IMR-90 (cell line): Measurements from ENCODE around the gene PLXDC2. TPM values are rescaled to one million over a fixed set of nuclear protein-coding genes. Genes with fewer than 3 reads are reported as not detected.

Source experiments
- ATAC-seq: fragments of 200-7000 bp; cut with Tn5 transposase; 2 replicates; pipeline ENCODE4 v1.9.1; 2020; ENCODE audit warnings: low read depth, mild to moderate bottlenecking, moderate library complexity
- BruUV-seq: library from RNA; stranded (reverse); fragments of 400-500 nt; replicated peaks from 2 replicates; lab custom pipeline; 2021; lab: Mats Ljungman, UMichigan
- CTCF ChIA-PET: fragments of 300-600 bp; formaldehyde crosslinking; extraction: SDS; loops from one replicate; lab custom pipeline; 2021; ENCODE audit warnings: antibody characterized with exemption; lab: Yijun Ruan, JAX
- POLR2A ChIA-PET: fragments of 300-600 bp; sonication (Branson Sonifier 250); formaldehyde crosslinking; loops from one replicate; lab custom pipeline; 2022; ENCODE audit warnings: antibody characterized with exemption; ENCODE audit not compliant: unreplicated experiment; lab: Charles Lee
- DNase-seq: peaks from one replicate; pipeline ENCODE4 v3.0.0; 2013
- H2AFZ ChIP-seq: replicated peaks from 2 replicates; pipeline ENCODE3; 2013; ENCODE audit warnings: low read length, mild to moderate bottlenecking; ENCODE audit not compliant: poor library complexity
- H2AK5ac ChIP-seq: 2 replicates; pipeline ENCODE4 v1.6.1; 2013; ENCODE audit warnings: low read depth, low read length, inconsistent platforms
- H2AK9ac ChIP-seq: replicated peaks from 2 replicates; pipeline ENCODE3; 2013; ENCODE audit warnings: mild to moderate bottlenecking, low read depth, low read length, moderate library complexity; ENCODE audit not compliant: poor library complexity
- H2BK120ac ChIP-seq: 2 replicates; pipeline ENCODE4 v1.6.1; 2013; ENCODE audit warnings: low read depth, low read length, inconsistent platforms
- H2BK15ac ChIP-seq: 3 replicates; pipeline ENCODE4 v1.6.1; 2013; ENCODE audit warnings: low read depth, low read length, inconsistent platforms
- H2BK20ac ChIP-seq: 2 replicates; pipeline ENCODE4 v1.6.1; 2013; ENCODE audit warnings: low read depth, mild to moderate bottlenecking, inconsistent platforms, low read length, moderate library complexity
- H2BK5ac ChIP-seq: 2 replicates; pipeline ENCODE4 v1.6.1; 2013; ENCODE audit warnings: mild to moderate bottlenecking, low read depth, low read length, inconsistent platforms; ENCODE audit not compliant: poor library complexity, severe bottlenecking
- H3K14ac ChIP-seq: replicated peaks from 2 replicates; pipeline ENCODE4 v1.6.1; 2013; ENCODE audit warnings: low read depth, low read length, inconsistent platforms
- H3K18ac ChIP-seq: 2 replicates; pipeline ENCODE4 v1.6.1; 2013; ENCODE audit warnings: low read depth, low read length, control low read depth
- H3K23ac ChIP-seq: 2 replicates; pipeline ENCODE4 v1.6.1; 2013; ENCODE audit warnings: low read depth, low read length, inconsistent platforms
- H3K27ac ChIP-seq: 2 replicates; pipeline ENCODE4 v1.5.1; 2013; ENCODE audit warnings: mild to moderate bottlenecking, control low read depth, low read length; ENCODE audit not compliant: insufficient read depth
- H3K27me3 ChIP-seq: 2 replicates; pipeline ENCODE4 v1.6.1; 2013; ENCODE audit warnings: low read length; ENCODE audit not compliant: control insufficient read depth, insufficient read depth
- H3K36me3 ChIP-seq: 2 replicates; pipeline ENCODE4 v1.6.1; 2013; ENCODE audit warnings: low read length, mixed read lengths; ENCODE audit not compliant: control insufficient read depth, insufficient read depth
- H3K4ac ChIP-seq: 2 replicates; pipeline ENCODE4 v1.6.1; 2013; ENCODE audit warnings: low read depth, low read length, inconsistent platforms
- H3K4me1 ChIP-seq: 2 replicates; pipeline ENCODE4 v1.6.1; 2013; ENCODE audit warnings: low read length, mixed read lengths; ENCODE audit not compliant: control insufficient read depth, insufficient read depth
- H3K4me2 ChIP-seq: 2 replicates; pipeline ENCODE4 v1.6.1; 2013; ENCODE audit warnings: low read depth, mild to moderate bottlenecking, control low read depth, low read length, moderate library complexity
- H3K4me3 ChIP-seq: 2 replicates; pipeline ENCODE4 v1.5.1; 2013; ENCODE audit warnings: low read depth, mild to moderate bottlenecking, control low read depth, low read length, moderate library complexity; ENCODE audit not compliant: insufficient read depth
- H3K56ac ChIP-seq: 2 replicates; pipeline ENCODE4 v1.6.1; 2013; ENCODE audit warnings: low read length, inconsistent platforms; ENCODE audit not compliant: insufficient read depth; ENCODE audit errors: extremely low read depth
- H3K79me1 ChIP-seq, 2 experiments: 2 replicates each; pipeline ENCODE4 v1.6.1; 2013; ENCODE audit warnings: low read length in 2 of 2, inconsistent platforms in 1 of 2, low read depth in 1 of 2
- H3K9ac ChIP-seq: 2 replicates; pipeline ENCODE4 v1.6.1; 2013; ENCODE audit warnings: low read depth, low read length, control low read depth
- H3K9me1 ChIP-seq: 2 replicates; pipeline ENCODE4 v1.6.1; 2013; ENCODE audit warnings: low read length, inconsistent platforms; ENCODE audit not compliant: insufficient read depth
- H3K9me3 ChIP-seq: 2 replicates; pipeline ENCODE4 v1.6.1; 2013; ENCODE audit warnings: low read length; ENCODE audit not compliant: control insufficient read depth, insufficient read depth
- H4K20me1 ChIP-seq: 2 replicates; pipeline ENCODE4 v1.6.1; 2013; ENCODE audit warnings: low read length, inconsistent platforms; ENCODE audit not compliant: insufficient read depth
- H4K5ac ChIP-seq: 2 replicates; pipeline ENCODE4 v1.6.1; 2013; ENCODE audit warnings: mild to moderate bottlenecking, low read depth, low read length, control low read depth
- H4K8ac ChIP-seq, 2 experiments: 2 replicates each; pipeline ENCODE4 v1.6.1; 2013; ENCODE audit warnings: low read depth in 2 of 2, low read length in 2 of 2, control low read depth in 1 of 2, inconsistent platforms in 1 of 2
- H4K91ac ChIP-seq: 2 replicates; pipeline ENCODE4 v1.6.1; 2013; ENCODE audit warnings: low read depth, low read length, inconsistent platforms; ENCODE audit not compliant: insufficient read depth
- NFE2L2 ChIP-seq: fragments of 150-350 bp; IDR thresholded peaks from 2 replicates; pipeline ENCODE4 v1.6.1; 2016; ENCODE audit warnings: low read depth, mild to moderate bottlenecking, low read length
- RCOR1 ChIP-seq: IDR thresholded peaks from 2 replicates; pipeline ENCODE4 v1.6.1; 2012; ENCODE audit warnings: mild to moderate bottlenecking, low read length, improper control_type of control experiment; ENCODE audit not compliant: insufficient replicate concordance
- WGBS, 2 experiments: methylation state at CpG; one replicate each; pipeline versions ENCODE4 v1.1.5 to v1.1.7; 2013; ENCODE audit warnings: missing lambda C conversion rate in 2 of 2; ENCODE audit not compliant: insufficient read length in 1 of 2; ENCODE audit errors: extremely low coverage in 2 of 2; 5-methylcytosine and 5-hydroxymethylcytosine counted together
- dilution Hi-C: fragments of 300-500 bp; cut with HindIII; formaldehyde crosslinking; loops from one replicate; pipeline ENCODE4 v1.14.3; 2018; ENCODE audit warnings: low sequenced_read_pairs; ENCODE audit not compliant: unreplicated experiment
- in situ Hi-C: fragments of 300-500 bp; cut with MboI; formaldehyde crosslinking; loops from 3 replicates; pipeline ENCODE4 v1.14.3; 2019; ENCODE audit warnings: low sequenced_read_pairs, inconsistent platforms, mixed read lengths
- intact Hi-C: fragments of 100-400 bp; cut with micrococcal nuclease; formaldehyde crosslinking; loops from 2 replicates; pipeline ENCODE4 v1.10.0; 2022
- polyA plus RNA-seq, 3 experiments: library from polyadenylated mRNA; depleted of rRNA; stranded (reverse); fragments of >200 nt; gene quantifications; 2 replicates each; pipeline ENCODE4 v1.2.3, GENCODE V29; 2012; ENCODE audit warnings: low replicate concordance in 1 of 3
- total RNA-seq: library from RNA; depleted of rRNA; stranded (reverse); fragments of >200 nt; gene quantifications from 2 replicates; pipeline ENCODE4 v1.2.3, GENCODE V29; 2012

Gene PLXDC2
- total and polyA plus RNA-seq, 2 of the 4 experiments (the other 2 are of a cell fraction) = 3.2 to 6.1 TPM

GRCh38 chr10:19877466-19878255 is 61.4 kb downstream of the PLXDC2 start:
- Histone ChIP-seq H3K4me2 (no peak overlapping the region), H4K5ac (no peak overlapping the region), H3K79me1 (no peaks in the 10 kb centered on the region), H2AK5ac (no peak overlapping the region), H3K18ac (no peak overlapping the region), H2BK20ac (no peak overlapping the region), H2AFZ (no peak overlapping the region), H4K8ac (no peak overlapping the region), H3K23ac (no peak overlapping the region), H3K36me3 (no peaks in the 10 kb centered on the region), H2BK5ac (no peak overlapping the region), H3K4ac (no peak overlapping the region), H3K9me3 (no peaks in the 10 kb centered on the region), H2BK120ac (no peak overlapping the region), H4K91ac (no peak overlapping the region), H3K56ac (no peak overlapping the region), H3K14ac (no peak overlapping the region), H3K4me1 (no peaks in the 10 kb centered on the region), H3K9ac (no peak overlapping the region), H3K27ac (no peak overlapping the region), H4K20me1 (no peaks in the 10 kb centered on the region), H3K9me1 (no peaks in the 10 kb centered on the region), H3K27me3 (no peaks in the 10 kb centered on the region), H3K4me3 (no peak overlapping the region), H2AK9ac (no peak overlapping the region), H2BK15ac (no peak overlapping the region)
- in situ Hi-C loops (no loop called here), intact Hi-C loops (no loop called here), dilution Hi-C loops (no loop called here)
- 81% methylated on average over 4 of the region's 8 CpGs; no CpG with 5 or more reads in 1 of the 2 experiments for WGBS, 2 experiments
- ChIA-PET CTCF (no interaction called here), POLR2A (no interaction called here)
- no TSS peak for BruUV-seq
- no peak for DNase-seq
- TF ChIP-seq RCOR1 (no peak), NFE2L2 (peak; percentile 34; the same call in 1 of the 2 replicates)
- ATAC-seq = no peak
